Upper lobe of left lung (tissue), 4 donors: ENCODE results near the gene KLHL17.

Source experiments
- POLR2A ChIP-seq, 4 donors: fragments of 450-650 bp; IDR thresholded peaks; one replicate each; pipeline ENCODE4 v1.5.1; 2016 to 2017; ENCODE audit warnings: antibody characterized with exemption in 4 of 4, mild to moderate bottlenecking in 2 of 4
- TF ChIP-seq, protein P1 (sequence below), 6 experiments: fragments of 450-650 bp in 4 of 6; fragments of 200-600 bp in 2 of 6; sonication (generic) in 2 of 6; IDR thresholded peaks; one replicate each; pipeline ENCODE4 v1.5.1; 2016 to 2019; ENCODE audit warnings: antibody characterized with exemption in 6 of 6

DNA sequence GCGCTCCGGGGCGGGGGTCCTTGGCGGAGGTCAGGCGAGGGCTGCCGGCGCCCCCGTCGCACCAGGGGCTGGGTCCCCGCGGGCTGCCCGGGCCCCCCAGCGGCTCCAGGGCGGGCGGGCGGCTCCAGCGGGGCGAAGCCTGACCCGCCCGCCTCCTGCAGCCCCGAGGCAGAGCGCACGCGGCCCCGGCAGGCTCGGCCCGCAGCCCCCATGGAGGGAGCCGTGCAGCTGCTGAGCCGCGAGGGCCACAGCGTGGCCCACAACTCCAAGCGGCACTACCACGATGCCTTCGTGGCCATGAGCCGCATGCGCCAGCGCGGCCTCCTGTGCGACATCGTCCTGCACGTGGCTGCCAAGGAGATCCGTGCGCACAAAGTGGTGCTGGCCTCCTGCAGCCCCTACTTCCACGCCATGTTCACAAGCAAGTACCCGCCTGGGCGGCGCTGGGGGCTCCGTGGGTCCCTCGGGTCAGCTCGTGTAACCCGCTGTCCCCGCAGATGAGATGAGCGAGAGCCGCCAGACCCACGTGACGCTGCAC, 817 bp downstream of the KLHL17 start:
- TF ChIP-seq, protein P1, sequence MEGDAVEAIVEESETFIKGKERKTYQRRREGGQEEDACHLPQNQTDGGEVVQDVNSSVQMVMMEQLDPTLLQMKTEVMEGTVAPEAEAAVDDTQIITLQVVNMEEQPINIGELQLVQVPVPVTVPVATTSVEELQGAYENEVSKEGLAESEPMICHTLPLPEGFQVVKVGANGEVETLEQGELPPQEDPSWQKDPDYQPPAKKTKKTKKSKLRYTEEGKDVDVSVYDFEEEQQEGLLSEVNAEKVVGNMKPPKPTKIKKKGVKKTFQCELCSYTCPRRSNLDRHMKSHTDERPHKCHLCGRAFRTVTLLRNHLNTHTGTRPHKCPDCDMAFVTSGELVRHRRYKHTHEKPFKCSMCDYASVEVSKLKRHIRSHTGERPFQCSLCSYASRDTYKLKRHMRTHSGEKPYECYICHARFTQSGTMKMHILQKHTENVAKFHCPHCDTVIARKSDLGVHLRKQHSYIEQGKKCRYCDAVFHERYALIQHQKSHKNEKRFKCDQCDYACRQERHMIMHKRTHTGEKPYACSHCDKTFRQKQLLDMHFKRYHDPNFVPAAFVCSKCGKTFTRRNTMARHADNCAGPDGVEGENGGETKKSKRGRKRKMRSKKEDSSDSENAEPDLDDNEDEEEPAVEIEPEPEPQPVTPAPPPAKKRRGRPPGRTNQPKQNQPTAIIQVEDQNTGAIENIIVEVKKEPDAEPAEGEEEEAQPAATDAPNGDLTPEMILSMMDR (IDR thresholded peaks at IDR 0.05): no peak
- no peak for TF ChIP-seq POLR2A (IDR thresholded peaks at IDR 0.05)
